Measurements from ENCODE around the gene KCNJ15. TPM values are rescaled to one million over a fixed set of nuclear protein-coding genes. Genes with fewer than 3 reads are reported as not detected.

KCNJ15 gene
- total RNA-seq, 1 experiment from 2014 or later = 0.13 TPM

DNA sequence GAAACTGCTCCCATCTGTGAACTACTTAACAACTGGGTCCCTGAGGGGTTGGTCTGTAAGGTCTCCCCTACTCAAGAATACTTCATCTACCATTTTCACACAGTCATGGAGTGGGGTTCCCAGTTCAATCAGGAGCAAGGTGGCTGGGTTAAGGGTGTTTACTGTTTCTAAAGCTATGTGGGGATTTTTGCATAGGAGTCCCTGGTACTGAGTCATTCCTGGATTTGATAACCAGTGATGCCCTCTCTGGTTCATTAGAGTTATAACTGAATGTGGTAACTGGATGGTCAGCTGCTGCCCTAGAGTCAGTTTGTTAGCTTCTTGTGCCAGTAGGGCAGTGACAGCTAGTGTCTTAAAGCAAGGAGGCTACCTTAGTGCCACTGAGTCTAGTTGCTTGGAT, 29.4 kb upstream of the KCNJ15 start:
- H3K9me3 ChIP-seq (ENCODE audit: control insufficient read depth, insufficient read depth, low read depth, low read length) = peaks cover 6% of the 10 kb centered on the region; the same call in 1 of the 2 replicates
- TF ChIP-seq POLR2AphosphoS5 (IDR thresholded peaks at IDR 0.05; ENCODE audit: low read depth, low read length) (no peak), SIN3A (IDR thresholded peaks at IDR 0.05; ENCODE audit: borderline replicate concordance, insufficient read depth, low read depth, low read length) (no peak), TCF7L2 (IDR thresholded peaks at IDR 0.05; ENCODE audit: low read depth, low read length) (no peak)
- TF ChIP-seq, protein P1, sequence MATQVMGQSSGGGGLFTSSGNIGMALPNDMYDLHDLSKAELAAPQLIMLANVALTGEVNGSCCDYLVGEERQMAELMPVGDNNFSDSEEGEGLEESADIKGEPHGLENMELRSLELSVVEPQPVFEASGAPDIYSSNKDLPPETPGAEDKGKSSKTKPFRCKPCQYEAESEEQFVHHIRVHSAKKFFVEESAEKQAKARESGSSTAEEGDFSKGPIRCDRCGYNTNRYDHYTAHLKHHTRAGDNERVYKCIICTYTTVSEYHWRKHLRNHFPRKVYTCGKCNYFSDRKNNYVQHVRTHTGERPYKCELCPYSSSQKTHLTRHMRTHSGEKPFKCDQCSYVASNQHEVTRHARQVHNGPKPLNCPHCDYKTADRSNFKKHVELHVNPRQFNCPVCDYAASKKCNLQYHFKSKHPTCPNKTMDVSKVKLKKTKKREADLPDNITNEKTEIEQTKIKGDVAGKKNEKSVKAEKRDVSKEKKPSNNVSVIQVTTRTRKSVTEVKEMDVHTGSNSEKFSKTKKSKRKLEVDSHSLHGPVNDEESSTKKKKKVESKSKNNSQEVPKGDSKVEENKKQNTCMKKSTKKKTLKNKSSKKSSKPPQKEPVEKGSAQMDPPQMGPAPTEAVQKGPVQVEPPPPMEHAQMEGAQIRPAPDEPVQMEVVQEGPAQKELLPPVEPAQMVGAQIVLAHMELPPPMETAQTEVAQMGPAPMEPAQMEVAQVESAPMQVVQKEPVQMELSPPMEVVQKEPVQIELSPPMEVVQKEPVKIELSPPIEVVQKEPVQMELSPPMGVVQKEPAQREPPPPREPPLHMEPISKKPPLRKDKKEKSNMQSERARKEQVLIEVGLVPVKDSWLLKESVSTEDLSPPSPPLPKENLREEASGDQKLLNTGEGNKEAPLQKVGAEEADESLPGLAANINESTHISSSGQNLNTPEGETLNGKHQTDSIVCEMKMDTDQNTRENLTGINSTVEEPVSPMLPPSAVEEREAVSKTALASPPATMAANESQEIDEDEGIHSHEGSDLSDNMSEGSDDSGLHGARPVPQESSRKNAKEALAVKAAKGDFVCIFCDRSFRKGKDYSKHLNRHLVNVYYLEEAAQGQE (IDR thresholded peaks at IDR 0.05; ENCODE audit: insufficient read depth in 1 of 2, low read depth in 2 of 2, low read length in 1 of 2) = no peak
- TF ChIP-seq, protein P2, sequence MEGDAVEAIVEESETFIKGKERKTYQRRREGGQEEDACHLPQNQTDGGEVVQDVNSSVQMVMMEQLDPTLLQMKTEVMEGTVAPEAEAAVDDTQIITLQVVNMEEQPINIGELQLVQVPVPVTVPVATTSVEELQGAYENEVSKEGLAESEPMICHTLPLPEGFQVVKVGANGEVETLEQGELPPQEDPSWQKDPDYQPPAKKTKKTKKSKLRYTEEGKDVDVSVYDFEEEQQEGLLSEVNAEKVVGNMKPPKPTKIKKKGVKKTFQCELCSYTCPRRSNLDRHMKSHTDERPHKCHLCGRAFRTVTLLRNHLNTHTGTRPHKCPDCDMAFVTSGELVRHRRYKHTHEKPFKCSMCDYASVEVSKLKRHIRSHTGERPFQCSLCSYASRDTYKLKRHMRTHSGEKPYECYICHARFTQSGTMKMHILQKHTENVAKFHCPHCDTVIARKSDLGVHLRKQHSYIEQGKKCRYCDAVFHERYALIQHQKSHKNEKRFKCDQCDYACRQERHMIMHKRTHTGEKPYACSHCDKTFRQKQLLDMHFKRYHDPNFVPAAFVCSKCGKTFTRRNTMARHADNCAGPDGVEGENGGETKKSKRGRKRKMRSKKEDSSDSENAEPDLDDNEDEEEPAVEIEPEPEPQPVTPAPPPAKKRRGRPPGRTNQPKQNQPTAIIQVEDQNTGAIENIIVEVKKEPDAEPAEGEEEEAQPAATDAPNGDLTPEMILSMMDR (IDR thresholded peaks at IDR 0.05) = no peak

DNA sequence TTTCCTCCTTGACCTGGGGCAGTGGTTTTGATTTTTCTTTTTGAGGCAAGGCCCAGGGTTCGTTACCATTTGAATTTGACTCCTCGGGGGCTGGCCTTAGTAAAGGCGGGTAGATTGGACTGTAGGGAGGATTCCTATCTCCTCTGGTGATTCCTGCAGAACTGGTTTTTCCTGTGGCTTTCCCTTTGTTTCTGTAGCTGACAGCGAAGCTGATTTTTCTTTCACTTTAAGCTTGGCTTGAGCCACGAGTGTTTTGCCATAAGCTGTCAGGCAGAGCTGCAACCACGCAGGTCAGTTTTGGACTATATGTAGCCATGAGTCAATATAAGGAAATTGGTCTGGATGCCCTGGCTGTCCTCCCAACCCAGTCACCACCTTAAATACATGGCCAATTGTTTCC, 28.7 kb upstream of the KCNJ15 start:
- H3K4me1 ChIP-seq (ENCODE audit: control insufficient read depth, insufficient read depth, low read length) = no peaks in the 10 kb centered on the region
- ChIA-PET POLR2A (no interaction called here), CTCF (no interaction called here)
- BruUV-seq (replicated peaks) = no TSS peak
- ATAC-seq (no peak), DNase-seq (ENCODE audit: low read depth, low spot score) (no peak)
- no peak overlapping the region for H3K4me3 ChIP-seq (ENCODE audit: low read depth in 2 of 2, low read length in 2 of 2)
- TF ChIP-seq, protein P2 (IDR thresholded peaks at IDR 0.05) = no peak
- TF ChIP-seq, protein P1 (IDR thresholded peaks at IDR 0.05; ENCODE audit: insufficient read depth in 1 of 2, low read depth in 2 of 2, low read length in 1 of 2) = no peak
- TF ChIP-seq TCF7L2 (IDR thresholded peaks at IDR 0.05; ENCODE audit: low read depth, low read length) = no peak
- TF ChIP-seq POLR2AphosphoS5 (IDR thresholded peaks at IDR 0.05; ENCODE audit: low read depth, low read length) = no peak
- TF ChIP-seq SIN3A (IDR thresholded peaks at IDR 0.05; ENCODE audit: borderline replicate concordance, insufficient read depth, low read depth, low read length) = no peak
- in situ Hi-C loops (cut with HindIII; ENCODE audit: low pct_unique_long_range_greater_than_20kb, low sequenced_read_pairs) (no loop called here), intact Hi-C loops (cut with micrococcal nuclease; ENCODE audit: unreplicated experiment) (no loop called here)
- no peaks in the 10 kb centered on the region for H3K36me3 ChIP-seq (ENCODE audit: control insufficient read depth, insufficient read depth, low read length)
- peaks cover 6% of the 10 kb centered on the region; the same call in 1 of the 2 replicates for H3K9me3 ChIP-seq (ENCODE audit: control insufficient read depth, insufficient read depth, low read depth, low read length)
- no peaks in the 10 kb centered on the region for H3K27me3 ChIP-seq (ENCODE audit: control insufficient read depth, insufficient read depth, low read length)
- H3K27ac ChIP-seq (ENCODE audit: low read length) = no peak overlapping the region

More for the DNA sequence above, 29.4 kb upstream of the KCNJ15 start:
- no peak for DNase-seq (ENCODE audit: low read depth, low spot score)
- H3K27ac ChIP-seq (ENCODE audit: low read length) = no peak overlapping the region
- ATAC-seq = no peak
- no peaks in the 10 kb centered on the region for H3K27me3 ChIP-seq (ENCODE audit: control insufficient read depth, insufficient read depth, low read length)
- BruUV-seq (replicated peaks) = no TSS peak
- intact Hi-C loops (cut with micrococcal nuclease; ENCODE audit: unreplicated experiment) (no loop called here), in situ Hi-C loops (cut with HindIII; ENCODE audit: low pct_unique_long_range_greater_than_20kb, low sequenced_read_pairs) (no loop called here)
- no peaks in the 10 kb centered on the region for H3K36me3 ChIP-seq (ENCODE audit: control insufficient read depth, insufficient read depth, low read length)
- ChIA-PET CTCF (no interaction called here), POLR2A (no interaction called here)
- H3K4me3 ChIP-seq (ENCODE audit: low read depth in 2 of 2, low read length in 2 of 2) = no peak overlapping the region
- no peaks in the 10 kb centered on the region for H3K4me1 ChIP-seq (ENCODE audit: control insufficient read depth, insufficient read depth, low read length)
